Fibroblast of skin of right quadriceps (primary cell): ENCODE results near the gene PBX4.

Experiments
- DNase-seq: peaks from one replicate; pipeline ENCODE4 v3.0.0-alpha.2; 2013

PBX4 gene

DNA sequence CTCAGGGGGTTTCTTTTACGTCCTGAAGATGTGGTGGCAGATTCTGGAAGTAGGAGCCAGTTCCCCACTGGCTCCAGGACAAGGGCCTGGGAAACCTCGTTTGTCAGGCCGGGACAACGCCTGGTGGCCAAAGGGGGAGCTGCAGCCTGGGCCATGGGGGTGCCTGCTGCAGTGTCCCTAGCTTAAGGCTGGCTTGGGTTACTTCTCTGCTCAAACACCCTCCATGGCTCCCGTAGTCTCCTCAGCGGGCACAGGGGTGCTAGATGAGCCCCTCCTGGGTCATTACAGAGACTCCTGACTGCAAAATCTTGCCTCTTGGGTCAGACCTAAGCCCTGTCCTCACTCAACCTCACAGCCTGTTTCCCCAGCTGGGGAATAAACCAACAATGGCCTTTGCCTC is 65.7 kb downstream of the PBX4 start:
- no peak for DNase-seq

DNA sequence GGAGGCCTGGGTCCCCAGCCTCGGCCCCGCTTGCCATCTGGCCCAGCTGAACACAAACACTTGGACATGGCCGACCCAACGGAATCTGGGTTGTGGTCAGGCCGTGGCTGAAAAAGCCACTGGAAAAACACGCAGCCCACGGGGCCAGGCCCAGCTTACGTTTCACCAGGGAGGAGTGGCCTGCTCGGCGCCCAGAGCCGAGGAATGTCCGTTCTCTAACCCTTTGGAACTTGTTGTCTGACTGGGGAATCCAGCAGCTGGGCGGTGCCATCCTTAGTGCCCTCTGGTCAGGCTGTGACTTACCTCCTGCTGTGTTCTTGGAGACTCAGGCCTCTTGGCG is 66.7 kb downstream of the PBX4 start:
- no peak for DNase-seq

DNA sequence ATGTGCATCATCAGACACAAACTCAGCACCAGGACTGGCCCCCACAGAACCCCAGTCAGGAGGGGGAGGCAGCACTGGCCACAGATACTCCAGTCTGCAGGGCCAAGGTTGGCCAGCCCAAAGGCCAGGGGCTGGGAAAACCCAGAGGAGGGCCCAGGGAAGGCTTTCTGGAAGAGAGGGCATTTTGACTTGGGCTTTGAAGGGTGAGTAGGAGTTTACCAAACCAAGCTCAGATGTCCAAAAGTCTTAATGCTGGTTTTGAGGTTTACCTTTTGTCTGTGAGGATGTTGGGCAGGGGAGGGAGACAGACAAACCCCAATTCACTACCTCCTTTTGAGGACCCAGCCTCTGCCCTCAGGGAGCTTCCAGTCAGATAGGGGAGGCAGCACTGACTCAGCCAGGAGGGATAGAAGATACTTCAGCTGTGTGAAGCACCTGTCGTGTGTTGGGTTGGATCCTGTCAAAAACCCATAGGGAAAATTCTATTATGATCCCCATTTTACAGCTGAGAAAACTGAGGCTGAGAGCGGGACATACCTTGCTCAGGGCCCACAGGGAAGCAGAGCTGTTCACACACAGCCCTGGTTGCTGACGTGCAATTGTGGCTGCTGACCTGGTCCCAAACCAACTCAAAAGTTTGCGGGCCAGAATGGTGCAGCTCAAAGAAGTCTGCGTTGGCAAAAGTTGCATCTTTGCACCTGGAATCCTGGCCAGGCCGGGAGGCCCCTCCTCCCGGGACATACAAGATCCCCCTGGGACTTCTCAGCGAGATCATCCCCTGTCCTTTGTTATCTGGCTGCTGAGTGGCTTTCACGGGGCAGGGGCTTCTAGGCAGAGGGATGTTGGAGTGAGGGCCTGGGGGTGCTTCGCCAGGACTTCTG is 67.3 kb downstream of the PBX4 start:
- no peak for DNase-seq

DNA sequence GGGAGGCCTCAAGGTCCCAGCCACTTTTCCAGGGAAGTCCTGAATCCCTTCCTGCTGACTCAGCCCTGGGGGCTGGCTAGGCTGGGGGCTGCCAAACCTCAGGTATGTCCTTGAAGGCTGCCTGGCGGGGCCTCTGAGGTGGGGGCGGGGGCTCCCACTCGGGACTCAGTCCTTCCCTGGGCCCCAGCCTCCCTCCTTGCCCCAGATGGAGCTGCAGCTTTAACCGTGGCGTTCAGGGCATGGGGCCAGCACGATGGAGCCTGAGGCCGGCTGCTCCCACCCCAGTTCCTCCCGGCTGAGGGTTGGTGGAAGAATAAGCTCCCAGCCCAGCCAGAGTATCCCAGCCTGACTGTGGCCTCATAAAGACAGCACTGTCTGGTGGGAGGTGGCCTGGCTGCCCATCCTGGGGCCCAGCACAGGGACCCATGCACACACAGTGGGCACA is 68.0 kb downstream of the PBX4 start:
- DNase-seq, result peak; percentile 83

DNA sequence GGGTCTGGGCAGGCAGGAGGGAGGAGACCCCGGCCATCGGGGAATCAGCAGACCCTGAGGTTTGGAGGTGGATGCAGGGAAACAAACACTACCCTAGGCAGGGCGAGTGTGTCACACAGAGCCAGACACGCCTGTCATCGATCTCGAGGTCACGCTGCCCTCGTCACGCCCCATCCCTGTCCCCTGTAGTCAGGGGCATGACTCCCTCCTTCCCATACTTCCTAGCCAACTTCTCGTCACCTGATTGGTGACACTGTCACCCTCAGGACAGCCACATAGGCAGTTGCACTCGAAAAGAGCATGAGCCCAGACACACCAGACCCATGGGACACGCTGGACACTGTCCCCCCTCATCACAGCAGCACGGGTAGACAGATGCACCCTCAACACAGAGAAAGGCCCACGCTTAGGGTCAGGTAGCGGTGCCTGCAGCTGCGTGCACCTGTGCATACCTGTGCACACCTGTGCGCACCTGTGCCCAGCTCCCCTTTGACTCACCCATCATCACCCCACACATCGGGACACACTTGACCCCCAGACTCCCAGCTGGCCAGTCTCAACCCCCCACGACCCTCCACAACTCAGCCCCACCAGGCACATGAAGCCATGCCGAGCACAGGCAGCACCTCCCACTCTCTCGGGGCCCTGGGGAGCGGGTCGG is 68.6 kb downstream of the PBX4 start:
- DNase-seq, result no peak

DNA sequence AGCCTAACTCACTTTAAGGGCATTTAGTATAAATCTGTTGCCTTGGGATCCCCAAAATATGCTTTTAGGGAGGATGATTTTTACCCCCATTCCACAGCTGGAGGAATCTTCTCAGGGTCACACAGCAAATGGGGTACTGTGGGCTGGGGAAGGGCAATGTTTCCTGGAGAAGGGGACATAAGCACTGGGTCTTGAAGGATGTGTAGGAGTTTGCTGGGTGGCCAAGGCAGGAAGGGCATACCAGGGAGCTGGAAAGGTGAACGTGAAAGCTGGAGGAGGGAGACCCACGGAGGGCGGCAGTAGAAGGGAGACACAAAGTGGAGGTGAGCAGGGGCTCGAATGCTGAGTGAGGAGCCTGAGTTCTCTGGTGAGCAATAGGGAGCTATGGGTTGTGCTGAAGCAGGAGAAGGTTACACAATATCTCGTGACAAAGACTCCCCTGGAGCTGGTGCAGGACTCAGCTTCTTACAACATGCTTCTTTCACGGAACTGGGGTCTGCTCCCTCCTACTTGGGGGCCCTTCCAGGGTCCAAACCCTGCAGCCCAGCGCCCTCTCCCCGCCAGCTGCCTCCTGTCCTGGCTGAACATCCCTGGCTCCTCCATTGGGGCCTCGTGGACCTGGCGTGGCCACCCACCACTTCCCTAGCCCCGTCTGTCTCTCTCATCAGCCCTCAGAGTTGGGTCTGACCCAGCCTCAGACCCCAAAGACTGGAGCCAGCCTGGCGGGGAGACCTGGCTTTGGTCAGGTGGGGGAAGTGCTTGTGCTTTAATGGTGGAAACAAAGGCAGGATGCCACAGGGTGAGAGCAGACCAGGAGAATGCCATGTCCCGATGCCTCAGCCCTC is 69.3 kb downstream of the PBX4 start:
- no peak for DNase-seq

DNA sequence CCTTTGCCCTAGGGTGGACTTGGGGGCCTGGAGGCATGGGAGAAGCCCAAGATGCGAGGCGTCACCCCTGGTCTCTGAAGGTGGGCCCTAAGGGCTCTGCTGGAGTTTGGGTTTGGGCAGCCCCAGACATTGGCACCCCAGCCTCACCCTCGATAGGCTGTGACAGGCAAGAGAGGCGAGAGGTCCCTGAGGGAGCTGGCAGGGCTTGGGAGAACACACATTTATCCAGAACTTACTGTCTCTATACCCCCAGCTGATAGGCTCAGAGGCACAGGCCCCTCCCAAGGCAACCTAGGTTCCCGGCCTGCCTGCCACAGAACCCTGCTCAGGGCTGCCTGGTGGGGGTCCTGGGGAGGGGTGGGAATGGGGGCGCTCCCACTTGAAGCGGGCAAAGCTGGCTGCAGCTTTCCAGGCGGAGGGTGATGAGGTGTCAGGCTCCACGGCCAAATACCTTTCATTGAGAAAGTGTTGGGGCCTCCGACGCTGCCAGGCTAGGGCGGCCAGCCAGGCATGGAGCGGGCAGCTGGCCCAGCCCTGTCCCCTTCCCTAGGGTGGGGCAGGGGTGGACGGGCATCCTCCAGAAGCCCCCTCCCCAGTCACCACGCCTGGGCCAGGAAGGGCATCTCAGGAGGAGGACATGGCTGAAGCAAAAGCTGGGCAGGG is 70.7 kb downstream of the PBX4 start:
- DNase-seq, result no peak

DNA sequence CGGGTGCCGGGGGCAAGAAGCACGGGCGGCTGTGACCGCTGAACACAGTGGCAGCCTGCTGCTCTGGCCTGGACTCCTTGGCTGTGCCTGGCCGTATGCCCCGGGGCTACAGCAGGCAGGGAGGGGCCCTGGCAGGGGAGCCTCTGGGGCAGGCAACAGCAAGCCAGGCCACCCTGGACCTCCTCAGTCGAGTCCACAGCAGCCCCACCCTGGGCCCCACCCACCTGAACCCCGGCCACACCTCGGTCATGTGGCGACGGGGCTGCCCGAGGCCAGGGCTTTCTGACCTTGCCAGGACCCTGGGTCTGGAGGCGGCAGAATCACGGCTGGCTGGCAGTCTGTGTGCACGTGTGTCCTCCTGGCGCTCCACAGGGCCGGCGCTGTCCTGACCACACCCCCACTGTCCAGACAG is 71.7 kb downstream of the PBX4 start:
- no peak for DNase-seq

DNA sequence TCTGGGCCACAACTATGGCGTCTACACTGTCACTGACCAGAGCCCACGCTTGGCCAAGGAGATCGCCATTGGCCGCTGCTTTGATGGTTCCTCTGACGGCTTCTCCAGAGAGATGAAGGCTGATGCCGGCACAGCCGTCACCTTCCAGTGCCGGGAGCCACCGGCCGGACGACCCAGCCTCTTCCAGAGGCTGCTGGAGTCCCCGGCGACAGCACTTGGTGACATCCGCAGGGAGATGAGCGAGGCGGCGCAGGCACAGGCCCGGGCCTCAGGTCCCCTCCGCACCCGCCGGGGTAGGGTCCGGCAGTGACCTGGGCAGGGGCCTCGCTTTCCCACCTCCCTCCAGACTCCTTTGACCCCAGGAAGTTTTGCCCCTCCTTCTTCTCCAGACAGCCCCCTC is 72.8 kb downstream of the PBX4 start:
- no peak for DNase-seq

DNA sequence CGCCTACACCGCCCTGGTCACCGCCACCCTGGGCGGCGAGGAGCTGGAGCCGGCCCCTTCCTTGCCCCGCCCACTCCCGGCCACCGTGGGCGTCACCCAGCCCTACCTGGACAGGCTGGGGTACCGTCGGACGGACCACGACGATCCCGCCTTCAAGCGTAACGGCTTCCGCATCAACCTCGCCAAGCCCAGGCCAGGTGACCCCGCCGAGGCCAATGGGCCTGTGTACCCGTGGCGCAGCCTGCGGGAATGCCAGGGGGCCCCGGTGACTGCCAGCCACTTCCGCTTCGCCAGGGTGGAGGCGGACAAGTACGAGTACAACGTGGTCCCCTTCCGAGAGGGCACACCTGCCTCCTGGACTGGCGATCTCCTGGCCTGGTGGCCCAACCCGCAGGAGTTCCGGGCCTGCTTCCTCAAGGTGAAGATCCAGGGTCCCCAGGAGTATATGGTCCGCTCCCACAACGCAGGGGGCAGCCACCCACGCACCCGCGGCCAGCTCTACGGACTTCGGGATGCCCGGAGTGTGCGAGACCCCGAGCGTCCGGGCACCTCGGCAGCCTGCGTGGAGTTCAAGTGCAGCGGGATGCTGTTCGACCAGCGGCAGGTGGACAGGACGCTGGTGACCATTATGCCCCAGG is 73.4 kb downstream of the PBX4 start:
- no peak for DNase-seq

DNA sequence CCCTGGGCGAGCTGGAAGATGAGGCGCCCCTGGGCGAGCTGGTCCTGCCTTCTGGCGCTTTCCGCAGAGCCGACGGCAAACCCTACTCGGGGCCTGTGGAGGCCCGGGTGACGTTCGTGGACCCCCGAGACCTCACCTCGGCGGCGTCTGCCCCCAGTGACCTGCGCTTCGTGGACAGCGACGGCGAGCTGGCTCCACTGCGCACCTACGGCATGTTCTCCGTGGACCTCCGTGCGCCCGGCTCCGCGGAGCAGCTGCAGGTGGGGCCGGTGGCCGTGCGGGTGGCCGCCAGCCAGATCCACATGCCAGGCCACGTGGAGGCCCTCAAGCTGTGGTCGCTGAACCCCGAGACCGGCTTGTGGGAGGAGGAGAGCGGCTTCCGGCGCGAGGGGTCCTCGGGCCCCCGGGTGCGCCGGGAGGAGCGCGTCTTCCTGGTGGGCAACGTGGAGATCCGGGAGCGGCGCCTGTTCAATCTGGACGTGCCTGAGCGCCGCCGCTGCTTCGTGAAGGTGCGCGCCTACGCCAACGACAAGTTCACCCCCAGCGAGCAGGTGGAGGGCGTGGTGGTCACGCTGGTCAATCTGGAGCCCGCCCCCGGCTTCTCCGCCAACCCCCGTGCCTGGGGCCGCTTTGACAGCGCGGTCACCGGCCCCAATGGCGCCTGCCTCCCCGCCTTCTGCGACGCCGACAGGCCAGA is 74.1 kb downstream of the PBX4 start:
- no peak for DNase-seq

DNA sequence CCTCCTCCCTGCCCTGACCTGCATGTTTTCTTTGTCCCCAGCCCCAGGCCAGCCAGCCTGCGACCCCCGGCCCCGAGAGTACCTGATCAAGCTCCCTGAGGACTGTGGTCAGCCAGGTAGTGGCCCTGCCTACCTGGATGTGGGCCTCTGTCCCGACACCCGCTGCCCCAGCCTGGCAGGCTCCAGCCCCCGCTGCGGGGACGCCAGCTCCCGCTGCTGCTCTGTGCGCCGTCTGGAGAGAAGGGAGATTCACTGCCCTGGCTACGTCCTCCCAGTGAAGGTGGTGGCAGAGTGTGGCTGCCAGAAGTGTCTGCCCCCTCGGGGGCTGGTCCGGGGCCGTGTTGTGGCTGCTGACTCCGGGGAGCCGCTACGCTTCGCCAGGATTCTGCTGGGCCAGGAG is 74.8 kb downstream of the PBX4 start:
- no peak for DNase-seq

DNA sequence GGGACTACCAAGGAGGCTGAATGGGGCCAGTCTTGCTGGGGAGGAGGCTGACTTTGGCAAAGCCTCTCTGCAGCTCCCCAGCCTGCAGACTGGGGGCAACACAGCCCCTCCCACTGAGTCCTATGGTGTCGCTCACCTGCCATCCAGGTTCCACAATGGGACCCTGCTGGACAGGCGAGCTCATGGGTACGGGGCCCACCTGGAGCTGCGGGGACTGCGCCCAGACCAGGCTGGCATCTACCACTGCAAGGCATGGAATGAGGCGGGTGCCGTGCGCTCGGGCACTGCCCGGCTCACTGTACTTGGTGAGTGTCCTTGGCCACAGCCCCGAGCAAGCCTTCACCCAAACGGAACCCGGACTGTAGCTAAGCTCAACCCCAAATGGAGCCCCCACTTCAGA is 75.4 kb downstream of the PBX4 start:
- no peak for DNase-seq

DNA sequence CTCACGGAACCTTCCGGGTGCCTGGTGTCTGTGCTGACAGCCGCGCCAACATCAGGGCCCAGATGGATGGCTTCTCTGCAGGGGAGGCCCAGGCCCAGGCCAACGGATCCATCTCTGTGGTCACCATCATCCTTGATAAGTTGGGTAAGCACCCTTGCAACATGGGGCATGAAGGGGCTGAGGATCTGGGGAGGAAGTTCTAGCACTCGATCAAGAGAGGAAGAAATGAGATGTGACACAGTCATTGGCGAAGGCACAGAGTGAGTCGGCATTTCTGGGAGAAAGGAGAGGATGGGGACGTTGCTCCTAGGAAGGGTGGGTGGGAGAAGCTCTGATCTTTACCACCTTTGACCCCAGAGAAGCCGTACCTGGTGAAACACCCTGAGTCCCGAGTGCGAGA is 76.0 kb downstream of the PBX4 start:
- DNase-seq, result no peak

DNA sequence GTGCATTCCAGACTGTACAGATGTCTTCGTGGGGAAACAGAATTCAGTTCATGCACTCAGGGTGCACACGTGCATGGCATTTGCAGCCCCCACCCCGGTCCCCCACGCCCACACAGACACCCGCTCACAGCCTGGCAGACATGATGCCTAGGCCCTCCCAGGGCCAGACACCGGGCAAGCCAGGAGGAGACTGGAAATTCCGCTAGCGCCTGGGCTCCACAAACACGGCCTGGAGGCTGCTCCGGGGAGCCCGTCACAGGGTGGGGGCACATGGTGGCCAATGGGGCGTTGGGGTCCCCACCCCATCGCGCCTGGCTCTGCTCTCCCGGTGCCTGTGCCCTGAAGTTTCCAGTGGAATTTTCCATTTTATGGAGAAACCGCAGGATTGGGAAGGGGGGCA is 76.9 kb downstream of the PBX4 start:
- DNase-seq, result no peak

DNA sequence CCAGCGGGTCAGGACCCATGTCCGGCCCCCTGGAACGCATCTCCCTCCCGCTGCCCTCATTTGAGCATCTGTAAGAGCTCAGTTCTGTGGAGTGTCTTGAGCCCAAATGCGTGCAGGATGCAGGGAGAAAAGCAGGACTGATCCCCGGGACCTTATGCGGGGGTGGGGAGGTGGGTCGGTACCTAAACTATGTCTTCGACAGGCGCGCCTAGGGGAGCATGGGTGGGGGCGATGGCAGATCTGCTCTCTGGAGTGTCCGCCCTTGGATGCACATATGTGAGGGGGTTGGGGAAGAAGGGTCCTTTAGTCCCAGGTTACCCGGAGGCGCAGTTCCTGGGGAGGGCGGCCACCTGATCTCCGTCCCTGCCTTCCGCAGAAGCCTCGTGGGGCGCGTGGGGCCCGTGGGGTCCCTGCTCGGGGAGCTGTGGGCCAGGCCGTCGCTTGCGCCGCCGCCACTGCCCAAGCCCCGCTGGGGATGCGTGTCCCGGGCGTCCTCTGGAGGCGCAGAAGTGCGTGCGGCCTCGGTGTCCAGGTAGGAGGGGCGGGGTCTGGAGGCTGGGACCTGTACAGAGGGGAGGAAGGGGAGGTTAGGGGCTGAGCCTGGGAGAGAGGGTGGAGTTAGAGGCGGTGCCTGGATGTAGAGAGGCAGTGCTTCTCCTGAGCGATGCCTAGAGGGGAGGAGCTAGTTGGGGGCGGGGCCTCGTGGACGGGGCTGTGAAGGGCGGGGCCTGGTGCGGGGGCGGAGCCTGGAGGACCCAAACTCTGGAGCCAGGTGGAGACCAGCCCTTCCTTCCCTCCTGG is 77.6 kb downstream of the PBX4 start:
- DNase-seq, result peak; percentile 31

DNA sequence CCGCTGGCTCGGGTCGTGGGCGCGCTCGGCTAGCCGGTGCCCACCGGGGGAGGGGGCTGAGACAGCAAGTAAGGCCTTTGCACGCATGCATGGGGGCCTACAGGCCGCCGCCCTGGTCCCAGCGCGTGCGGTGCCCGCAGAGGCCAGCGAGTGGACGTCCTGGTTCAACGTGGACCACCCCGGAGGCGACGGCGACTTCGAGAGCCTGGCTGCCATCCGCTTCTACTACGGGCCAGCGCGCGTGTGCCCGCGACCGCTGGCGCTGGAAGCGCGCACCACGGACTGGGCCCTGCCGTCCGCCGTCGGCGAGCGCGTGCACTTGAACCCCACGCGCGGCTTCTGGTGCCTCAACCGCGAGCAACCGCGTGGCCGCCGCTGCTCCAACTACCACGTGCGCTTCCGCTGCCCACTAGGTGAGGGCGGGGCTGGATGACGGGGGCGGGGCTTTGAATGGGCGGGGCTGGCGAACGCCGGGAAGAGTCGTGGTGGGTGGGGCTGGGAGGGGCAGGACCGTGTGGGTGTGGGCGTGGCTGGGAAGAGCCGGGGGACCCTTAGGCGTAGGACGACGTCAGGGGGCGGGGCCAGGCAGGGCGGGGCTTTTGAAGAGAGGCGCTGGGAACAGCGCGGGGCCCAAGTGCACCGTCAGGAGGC is 78.3 kb downstream of the PBX4 start:
- DNase-seq, result peak; percentile 75

DNA sequence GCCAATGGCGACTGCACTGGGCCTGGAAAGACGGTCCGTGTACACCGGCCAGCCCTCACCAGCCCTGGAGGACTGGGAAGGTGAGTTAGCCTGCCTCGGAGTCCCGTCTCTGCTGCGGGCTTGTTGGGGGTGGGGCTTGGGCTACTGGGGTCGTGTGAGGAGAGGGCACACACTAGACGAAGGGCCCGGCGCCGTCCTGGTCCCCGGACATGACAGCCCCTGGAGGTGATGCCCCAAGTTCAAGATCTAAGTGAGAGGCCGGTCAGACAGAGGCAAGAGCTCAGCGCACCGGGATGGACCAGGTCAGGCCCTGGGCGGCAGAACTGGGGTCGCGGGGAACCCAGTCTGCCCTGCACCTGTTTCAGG is 78.8 kb downstream of the PBX4 start:
- no peak for DNase-seq

DNA sequence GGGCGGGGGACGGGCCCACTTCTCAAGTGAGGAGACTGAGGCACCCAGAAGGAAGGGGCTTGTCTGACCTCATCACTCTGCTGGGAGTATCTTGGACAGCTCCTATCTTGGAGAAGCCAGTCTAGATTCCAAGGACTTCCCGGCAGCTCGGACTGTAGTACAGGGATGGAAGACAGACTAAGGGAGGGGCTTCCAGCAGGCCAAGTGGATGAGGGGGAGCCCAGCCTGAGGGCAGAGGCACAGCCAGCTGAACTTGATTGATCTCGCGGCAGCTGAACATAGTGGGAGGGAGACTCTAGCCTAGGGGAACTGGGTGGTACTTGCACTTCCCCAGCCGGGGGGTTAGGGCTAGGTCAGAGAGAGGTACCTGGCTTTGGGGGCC is 79.7 kb downstream of the PBX4 start:
- DNase-seq, result no peak

DNA sequence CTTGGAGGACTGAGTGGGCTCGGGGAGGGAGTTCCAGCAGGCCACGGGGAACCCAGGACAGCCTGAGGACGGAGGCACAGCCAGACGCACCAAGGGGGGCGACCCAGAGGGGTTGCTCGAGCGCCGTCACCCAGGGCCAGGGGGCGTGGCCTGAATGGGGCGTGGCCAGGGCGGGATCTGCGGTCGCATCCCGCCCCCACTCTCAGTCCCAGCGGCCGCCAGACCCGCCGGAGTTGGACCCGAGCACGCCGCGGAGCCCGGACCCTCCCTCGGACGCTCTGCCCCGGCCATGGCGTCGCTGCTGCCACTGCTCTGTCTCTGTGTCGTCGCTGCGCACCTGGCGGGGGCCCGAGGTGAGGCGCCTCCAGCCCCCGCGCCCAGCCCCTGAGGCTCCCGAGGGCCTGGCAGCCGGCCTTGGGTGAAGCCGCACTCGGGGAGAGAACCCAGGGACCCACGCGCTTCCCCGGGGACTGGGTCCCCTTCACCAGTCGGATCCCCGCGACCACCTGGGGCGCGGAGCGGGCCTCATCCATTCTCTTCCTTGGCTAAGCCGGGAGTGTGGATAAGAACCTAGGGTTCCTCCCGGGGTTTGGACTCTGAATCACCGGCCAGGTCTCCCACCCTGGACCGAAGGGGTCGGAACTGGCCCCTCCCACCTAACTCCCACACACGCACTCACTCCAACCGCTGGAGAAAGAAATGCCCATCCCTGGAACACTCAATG is 80.3 kb downstream of the PBX4 start, which contains the start of gene CILP2:
TSS of gene CILP2 (plus strand) at position 205 of the 724 bp plus-strand sequence. CDS start at position 290, 85 bp downstream.
- DNase-seq, result no peak
